H9 (cell line): Measurements from ENCODE around the gene KCNS3. TPM values are rescaled to one million over a fixed set of nuclear protein-coding genes. Genes with fewer than 3 reads are reported as not detected.

ENCODE experiments used
- DNase-seq: peaks from one replicate; pipeline ENCODE4 v3.0.0-alpha.2; 2017
- H2AFZ ChIP-seq: one replicate; pipeline ENCODE4 v1.6.1; 2013; ENCODE audit warnings: mild to moderate bottlenecking, low read length, control low read depth, moderate library complexity
- H2AK5ac ChIP-seq: 2 replicates; pipeline ENCODE4 v1.6.1; 2013; ENCODE audit warnings: low read length, control low read depth, mixed read lengths; ENCODE audit not compliant: insufficient read length
- H2BK120ac ChIP-seq: one replicate; pipeline ENCODE4 v1.6.1; 2013; ENCODE audit warnings: low read depth, mild to moderate bottlenecking, low read length, control low read depth, inconsistent platforms; ENCODE audit not compliant: poor library complexity, severe bottlenecking
- H2BK12ac ChIP-seq: 2 replicates; pipeline ENCODE4 v1.6.1; 2013; ENCODE audit warnings: low read length, control low read depth, mixed read lengths, low read depth; ENCODE audit not compliant: insufficient read length
- H2BK15ac ChIP-seq: 2 replicates; pipeline ENCODE4 v1.6.1; 2013; ENCODE audit warnings: low read depth, low read length, control low read depth
- H2BK20ac ChIP-seq: one replicate; pipeline ENCODE4 v1.6.1; 2013; ENCODE audit warnings: low read depth, mild to moderate bottlenecking, low read length, control low read depth, inconsistent platforms; ENCODE audit not compliant: poor library complexity, severe bottlenecking
- H2BK5ac ChIP-seq: 2 replicates; pipeline ENCODE4 v1.6.1; 2013; ENCODE audit warnings: low read length, control low read depth, mixed read lengths; ENCODE audit not compliant: insufficient read length
- H3K14ac ChIP-seq: 2 replicates; pipeline ENCODE4 v1.6.1; 2013; ENCODE audit warnings: low read length, control low read depth; ENCODE audit not compliant: insufficient read depth
- H3K18ac ChIP-seq: 2 replicates; pipeline ENCODE4 v1.6.1; 2013; ENCODE audit warnings: low read depth, mild to moderate bottlenecking, mixed read lengths, low read length, control low read depth; ENCODE audit not compliant: insufficient read length
- H3K23ac ChIP-seq: 2 replicates; pipeline ENCODE4 v1.6.1; 2013; ENCODE audit warnings: low read length, control low read depth, mixed read lengths, low read depth; ENCODE audit not compliant: insufficient read length
- H3K23me2 ChIP-seq: 2 replicates; pipeline ENCODE4 v1.6.1; 2013; ENCODE audit warnings: low read depth, mild to moderate bottlenecking, mixed read lengths, low read length, control low read depth; ENCODE audit not compliant: insufficient read length, poor library complexity, severe bottlenecking
- H3K27ac ChIP-seq: 2 replicates; pipeline ENCODE4 v1.5.1; 2013; ENCODE audit warnings: low read length, control low read depth, mixed read lengths, low read depth; ENCODE audit not compliant: insufficient read length
- H3K27me3 ChIP-seq: 2 replicates; pipeline ENCODE4 v1.6.1; 2013; ENCODE audit warnings: low read length, control low read depth, inconsistent platforms; ENCODE audit not compliant: insufficient read depth
- H3K4ac ChIP-seq: 2 replicates; pipeline ENCODE4 v1.6.1; 2013; ENCODE audit warnings: low read depth, mild to moderate bottlenecking, control low read depth, inconsistent platforms, low read length, moderate library complexity
- H3K4me1 ChIP-seq: 2 replicates; pipeline ENCODE4 v1.6.1; 2013; ENCODE audit warnings: low read length, control low read depth, inconsistent platforms; ENCODE audit not compliant: insufficient read depth
- H3K4me2 ChIP-seq: 2 replicates; pipeline ENCODE4 v1.6.1; 2013; ENCODE audit warnings: low read length, control low read depth, mixed read lengths; ENCODE audit not compliant: insufficient read length, insufficient read depth
- H3K56ac ChIP-seq: 2 replicates; pipeline ENCODE4 v1.6.1; 2013; ENCODE audit warnings: low read depth, mild to moderate bottlenecking, mixed read lengths, low read length, control low read depth; ENCODE audit not compliant: insufficient read length
- H3K79me1 ChIP-seq: 2 replicates; pipeline ENCODE4 v1.6.1; 2013; ENCODE audit warnings: low read depth, mild to moderate bottlenecking, moderate library complexity, low read length, control low read depth, inconsistent platforms; ENCODE audit not compliant: insufficient read depth, poor library complexity, severe bottlenecking
- H3K79me2 ChIP-seq: 2 replicates; pipeline ENCODE4 v1.6.1; 2013; ENCODE audit warnings: low read length, control low read depth, inconsistent platforms; ENCODE audit not compliant: insufficient read depth
- H3K9ac ChIP-seq: 2 replicates; pipeline ENCODE4 v1.6.1; 2013; ENCODE audit warnings: low read length, control low read depth, mixed read lengths; ENCODE audit not compliant: insufficient read length; ENCODE audit errors: extremely low read depth
- H3K9me3 ChIP-seq: one replicate; pipeline ENCODE4 v1.6.1; 2013; ENCODE audit warnings: low read depth, low read length, inconsistent platforms; ENCODE audit not compliant: control insufficient read depth
- H3T11ph ChIP-seq: one replicate; pipeline ENCODE4 v1.6.1; 2013; ENCODE audit warnings: mild to moderate bottlenecking, low read length, control low read depth, inconsistent platforms
- H4K20me1 ChIP-seq: one replicate; pipeline ENCODE4 v1.6.1; 2013; ENCODE audit not compliant: control insufficient read depth, insufficient read length, insufficient read depth
- H4K5ac ChIP-seq: 2 replicates; pipeline ENCODE4 v1.6.1; 2013; ENCODE audit warnings: low read depth, mild to moderate bottlenecking, mixed read lengths, low read length, control low read depth; ENCODE audit not compliant: insufficient read length
- H4K8ac ChIP-seq: replicated peaks from 2 replicates; pipeline ENCODE4 v1.6.1; 2013; ENCODE audit warnings: low read length, control low read depth, mixed read lengths, low read depth; ENCODE audit not compliant: insufficient read length
- H4K91ac ChIP-seq: 2 replicates; pipeline ENCODE4 v1.6.1; 2013; ENCODE audit warnings: low read depth, mild to moderate bottlenecking, moderate library complexity, mixed read lengths, low read length, control low read depth; ENCODE audit not compliant: insufficient read length
- H3K27ac Mint-ChIP-seq, 3 experiments: 2 replicates in 2 of 3; 3 replicates in 1 of 3; pipeline ENCODE4 v1.8.0; 2020 to 2021; ENCODE audit warnings: mixed read lengths in 3 of 3, mild to moderate bottlenecking in 1 of 3, moderate library complexity in 1 of 3
- H3K27me3 Mint-ChIP-seq: 2 replicates; pipeline ENCODE4 v1.8.0; 2021; ENCODE audit warnings: low read depth, mild to moderate bottlenecking, moderate library complexity, mixed read lengths
- H3K36me3 Mint-ChIP-seq, 3 experiments: 2 replicates in 2 of 3; 3 replicates in 1 of 3; pipeline ENCODE4 v1.8.0; 2020 to 2021; ENCODE audit warnings: low read depth in 3 of 3, mixed read lengths in 3 of 3; ENCODE audit not compliant: insufficient read depth in 1 of 3
- H3K4me1 Mint-ChIP-seq, 2 experiments: 2 replicates each; pipeline ENCODE4 v1.8.0; 2020; ENCODE audit warnings: mixed read lengths in 2 of 2
- H3K4me3 Mint-ChIP-seq, 2 experiments: 2 replicates in 1 of 2; 3 replicates in 1 of 2; pipeline ENCODE4 v1.8.0; 2020 to 2021; ENCODE audit warnings: mild to moderate bottlenecking in 2 of 2, mixed read lengths in 2 of 2, moderate library complexity in 1 of 2
- H3K9me3 Mint-ChIP-seq, 2 experiments: 2 replicates in 1 of 2; 3 replicates in 1 of 2; pipeline ENCODE4 v1.8.0; 2020; ENCODE audit warnings: mild to moderate bottlenecking in 2 of 2, mixed read lengths in 2 of 2, moderate library complexity in 1 of 2
- CTCF ChIP-seq: fragments of 200-600 bp; sonication (generic); conservative IDR thresholded peaks from 3 replicates; pipeline ENCODE4 v1.8.0; 2021; ENCODE audit warnings: antibody characterized with exemption, mild to moderate bottlenecking
- WGBS: extraction: QIAGEN DNeasy Blood & Tissue Kit; methylation state at CpG from one replicate; pipeline ENCODE4 v1.1.7; 2013; ENCODE audit warnings: missing lambda C conversion rate, low lambda C conversion rate, mixed read lengths; ENCODE audit not compliant: insufficient read length; ENCODE audit errors: extremely low coverage; 5-methylcytosine and 5-hydroxymethylcytosine counted together
- total RNA-seq: library from RNA; stranded (reverse); gene quantifications from 2 replicates; pipeline ENCODE4 v1.2.1, GENCODE V29; 2021

KCNS3 gene
- total RNA-seq, 1 experiment from 2014 or later = 8.0 TPM

GRCh38 chr2:17915099-17915498, 36.6 kb downstream of the KCNS3 start:
- no peak overlapping the region for H2BK5ac ChIP-seq
- H3K23ac ChIP-seq = no peak overlapping the region
- H2AFZ ChIP-seq = no peak overlapping the region
- H3K4me1 ChIP-seq = peaks cover 6% of the 10 kb centered on the region; the same call in 1 of the 2 replicates
- no peak overlapping the region for H2BK20ac ChIP-seq
- H3K9ac ChIP-seq = no peak overlapping the region
- no peak overlapping the region for H4K8ac ChIP-seq
- TF ChIP-seq CTCF = no peak
- no peaks in the 10 kb centered on the region for H3K23me2 ChIP-seq
- no peaks in the 10 kb centered on the region for H3K79me1 ChIP-seq
- no peak overlapping the region for H3K14ac ChIP-seq
- H2BK15ac ChIP-seq = no peak overlapping the region
- no peaks in the 10 kb centered on the region for H3K9me3 ChIP-seq
- no peak overlapping the region for H3K4me2 ChIP-seq
- H3K79me2 ChIP-seq = 0 out of 2 replicates have a peak, but pooled peaks cover 4% of the 10 kb centered on the region
- Mint-ChIP-seq H3K27me3 (no peaks in the 10 kb centered on the region; the same call in 1 of the 2 replicates), H3K9me3 (no peaks in the 10 kb centered on the region), H3K27ac (no peak overlapping the region; a peak in 1 of 7 replicates), H3K36me3 (peaks cover 0 to 2% (median 0%) of the 10 kb centered on the region in 3 experiments; a peak in 2 of 7 replicates), H3K4me3 (no peak overlapping the region), H3K4me1 (peaks cover 35 to 37% of the 10 kb centered on the region in 2 experiments)
- no peak overlapping the region for H3K27ac ChIP-seq
- H3K18ac ChIP-seq = no peak overlapping the region
- no peak overlapping the region for H4K91ac ChIP-seq
- no peak overlapping the region for H3K56ac ChIP-seq
- no CpG with 5 or more reads among the region's 3 CpGs for WGBS
- H2BK12ac ChIP-seq = no peak overlapping the region
- H3T11ph ChIP-seq = no peak overlapping the region
- no peak overlapping the region for H2BK120ac ChIP-seq
- no peak for DNase-seq
- no peak overlapping the region for H2AK5ac ChIP-seq
- no peaks in the 10 kb centered on the region for H4K20me1 ChIP-seq
- no peaks in the 10 kb centered on the region for H3K27me3 ChIP-seq
- no peak overlapping the region for H4K5ac ChIP-seq
- H3K4ac ChIP-seq = no peak overlapping the region
